HG03196 (cell line): ENCODE data around the gene LARGE2.

Source experiments
- ATAC-seq: cut with Tn5 transposase; IDR thresholded peaks from one replicate; pipeline ENCODE4 v1.9.1; 2021; ENCODE audit not compliant: unreplicated experiment

Gene LARGE2

DNA sequence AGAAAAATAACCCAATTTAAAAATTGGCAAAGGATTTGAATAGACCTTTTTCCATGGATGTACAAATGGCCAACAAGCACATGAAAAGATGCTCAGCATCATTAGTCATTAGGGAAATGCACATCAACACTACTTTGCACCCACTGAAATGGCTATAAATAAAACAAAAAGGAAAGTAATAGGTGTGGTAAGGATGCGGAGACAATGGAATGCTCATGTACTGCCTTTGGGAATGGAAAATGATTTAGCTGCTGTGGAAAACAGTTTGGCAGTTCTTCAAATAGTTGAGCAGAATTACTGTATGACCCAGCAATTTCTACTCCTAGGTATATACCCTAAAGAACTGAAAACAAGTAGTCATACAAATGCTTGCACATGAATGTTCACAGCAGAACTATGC, 37.4 kb downstream of the LARGE2 start:
- ATAC-seq, result no peak

- ATAC-seq, result no peak
Observed at GRCh38 chr11:45960387-45961095, 38.1 kb downstream of the LARGE2 start.

DNA sequence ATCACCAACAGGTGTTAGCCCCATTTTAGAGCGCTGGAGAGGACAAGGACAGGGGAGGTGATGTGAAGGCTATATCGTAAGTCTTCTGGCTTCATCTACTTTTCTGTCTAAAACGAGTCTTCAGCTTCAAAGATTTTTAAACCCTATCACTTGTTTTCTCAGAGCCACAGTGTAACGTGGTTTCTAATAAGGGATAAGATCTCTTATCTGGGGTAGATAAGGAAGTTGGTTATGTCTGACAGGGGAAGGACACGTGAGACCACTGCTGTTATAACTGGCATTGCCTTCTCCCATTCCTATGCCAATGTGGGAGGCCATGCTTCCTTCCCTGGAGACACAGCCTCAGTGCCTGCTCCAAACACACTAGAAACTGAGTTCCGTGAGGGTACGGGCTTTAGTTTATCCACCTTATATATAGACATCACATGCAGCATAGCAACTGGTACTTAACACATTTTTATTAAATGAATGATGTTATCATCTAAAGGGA, 39.3 kb downstream of the LARGE2 start:
- ATAC-seq, result no peak

DNA sequence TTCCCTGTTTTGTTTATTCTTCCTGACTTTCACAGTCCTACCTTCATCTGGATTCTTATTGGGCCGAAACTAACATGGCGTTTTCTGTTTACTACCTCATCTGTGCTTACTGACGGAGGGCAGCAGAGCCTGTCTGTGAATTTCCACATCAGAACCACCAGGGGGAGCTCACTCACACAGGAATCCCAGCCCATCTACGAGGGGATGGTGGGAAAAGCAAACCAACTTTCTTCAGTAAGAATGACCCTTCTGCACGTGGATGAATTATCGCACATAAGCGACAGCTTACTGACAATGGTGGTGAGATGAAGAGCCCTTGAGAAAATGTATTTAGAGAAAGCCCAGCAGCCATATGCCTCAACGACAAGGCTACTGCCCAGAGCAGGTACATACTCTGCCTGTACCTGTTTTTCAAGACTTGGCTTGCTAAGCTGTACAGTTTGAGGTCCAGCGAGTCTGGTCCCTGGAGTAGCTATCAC, 42.5 kb downstream of the LARGE2 start:
- peak; percentile 64 for ATAC-seq

DNA sequence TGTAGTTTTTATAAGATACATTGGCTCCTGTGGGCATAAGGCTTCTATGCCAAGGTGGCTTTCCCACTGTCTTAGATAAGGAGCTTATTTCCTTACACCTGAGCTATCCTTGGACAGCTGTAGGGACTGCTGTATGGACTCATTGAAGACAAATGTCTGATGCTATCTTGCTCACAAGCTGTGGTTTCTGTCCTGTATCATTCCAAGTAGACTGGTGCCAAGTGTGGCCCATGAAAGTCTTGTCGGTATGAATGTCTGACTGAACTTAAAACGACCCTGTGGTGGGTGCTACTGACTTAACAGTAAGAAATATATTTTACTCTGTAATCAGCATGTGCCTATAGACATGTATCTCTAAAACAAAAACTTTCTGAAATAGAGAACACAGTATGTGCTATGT, 45.0 kb downstream of the LARGE2 start:
- ATAC-seq, result no peak

- no peak for ATAC-seq
Observed at GRCh38 chr11:45968901-45969300, 46.4 kb downstream of the LARGE2 start.

DNA sequence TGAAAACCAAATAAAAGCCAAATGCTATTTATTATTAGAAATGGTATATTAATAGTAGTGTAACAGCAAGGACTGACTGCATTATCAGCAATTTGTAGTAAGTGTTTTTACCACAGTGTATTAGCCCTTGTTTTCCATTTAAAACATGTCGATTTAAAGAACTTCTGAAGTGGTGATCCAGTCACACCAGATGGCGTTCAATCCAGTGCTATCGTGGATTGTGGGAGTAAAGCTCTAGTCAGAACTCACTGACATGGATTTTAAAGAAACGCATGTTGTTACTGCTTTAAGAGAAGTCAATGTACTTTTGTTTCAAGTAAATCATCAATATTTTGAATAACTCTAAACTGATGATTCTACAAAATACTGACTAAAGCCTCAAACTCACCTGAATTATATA, 51.1 kb downstream of the LARGE2 start:
- no peak for ATAC-seq

DNA sequence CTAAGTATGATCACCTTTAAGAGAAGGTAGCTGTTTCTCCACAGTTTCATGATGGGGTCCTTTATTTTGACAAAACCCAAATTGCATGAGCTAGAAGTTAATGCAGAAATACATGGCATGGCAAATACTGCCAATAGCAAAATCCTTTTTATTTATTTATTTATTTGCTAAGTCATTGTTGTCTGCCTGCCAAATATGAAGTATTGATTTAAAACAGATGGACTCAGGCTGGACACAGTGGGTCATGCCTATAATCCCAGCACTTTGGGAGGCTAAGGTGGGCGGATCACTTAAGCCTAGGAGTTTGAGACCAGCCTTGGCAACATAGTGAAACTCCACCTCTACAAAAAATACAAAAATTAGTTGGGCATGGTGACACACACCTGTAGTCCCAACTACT, 52.4 kb downstream of the LARGE2 start:
- ATAC-seq, result no peak
